ENCODE results near the gene KCNA4.

The KCNA4 gene

DNA sequence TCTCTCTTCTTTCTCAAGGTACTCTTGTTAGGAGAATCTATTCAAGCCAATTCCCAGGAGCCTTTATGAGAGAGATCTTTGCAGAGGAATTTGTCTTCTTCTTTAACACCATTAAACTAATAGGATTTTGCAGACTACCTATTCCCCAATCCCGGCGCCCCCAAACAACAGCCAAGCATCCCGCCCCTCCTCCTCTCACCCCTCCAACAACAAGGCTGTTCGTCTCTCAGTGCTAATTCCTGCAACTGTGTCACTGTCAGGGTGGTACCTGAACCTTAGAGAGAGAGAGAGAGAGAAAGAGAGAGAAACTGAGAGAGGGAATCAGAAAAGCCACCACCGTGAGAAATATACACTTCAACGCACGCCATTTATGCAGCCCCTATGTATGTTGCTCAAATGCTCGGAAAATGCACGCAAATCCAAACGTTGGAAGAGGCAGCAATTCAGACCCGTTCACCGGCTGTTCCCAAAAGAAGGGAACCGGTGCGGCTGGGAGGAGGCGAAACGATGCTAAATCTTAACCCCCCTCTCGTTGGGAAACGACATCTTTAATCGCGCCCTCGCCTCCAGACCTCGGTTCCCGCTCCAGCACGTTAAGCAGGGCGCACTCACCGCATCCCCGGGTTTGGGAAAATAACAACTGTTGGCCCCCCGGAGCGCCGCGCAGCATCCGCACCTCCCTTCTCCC lies 961 bp downstream of the KCNA4 start:
- Histone ChIP-seq H4K5ac (ENCODE audit: low read length) (no peak overlapping the region), H3K79me2 (ENCODE audit: control insufficient read depth, insufficient read depth, low read length) (no peaks in the 10 kb centered on the region), H3K23ac (ENCODE audit: low read length) (no peak overlapping the region), H3K9ac (ENCODE audit: low read length) (no peak overlapping the region), H3K79me1 (ENCODE audit: low read length) (no peaks in the 10 kb centered on the region), H3K4me2 (ENCODE audit: low read length) (no peak overlapping the region), H2AK5ac (ENCODE audit: low read length) (no peak overlapping the region), H3K4me3 (ENCODE audit: low read length) (no peak overlapping the region), H3K27ac (ENCODE audit: low read depth, low read length) (no peak overlapping the region), H3K4ac (ENCODE audit: low read depth, low read length) (no peak overlapping the region), H2BK15ac (replicated peaks; ENCODE audit: low read depth) (no peak overlapping the region), H4K8ac (ENCODE audit: low read depth, low read length) (no peak overlapping the region), H3K27me3 (ENCODE audit: insufficient read depth, low read length, poor library complexity) (peaks cover 52% of the 10 kb centered on the region), H2BK120ac (ENCODE audit: low read depth, low read length) (no peak overlapping the region), H3K4me1 (ENCODE audit: control insufficient read depth, low read depth, low read length) (no peaks in the 10 kb centered on the region), H2BK5ac (ENCODE audit: low read length) (no peak overlapping the region), H3K18ac (ENCODE audit: low read length) (no peak overlapping the region), H3K36me3 (ENCODE audit: control insufficient read depth, insufficient read depth, low read length) (no peaks in the 10 kb centered on the region), H3K56ac (ENCODE audit: low read length) (no peak overlapping the region)
- WGBS (ENCODE audit: extremely low coverage, insufficient coverage, low lambda C conversion rate): no CpG with 5 or more reads among the region's 32 CpGs
- DNase-seq: no peak

DNA sequence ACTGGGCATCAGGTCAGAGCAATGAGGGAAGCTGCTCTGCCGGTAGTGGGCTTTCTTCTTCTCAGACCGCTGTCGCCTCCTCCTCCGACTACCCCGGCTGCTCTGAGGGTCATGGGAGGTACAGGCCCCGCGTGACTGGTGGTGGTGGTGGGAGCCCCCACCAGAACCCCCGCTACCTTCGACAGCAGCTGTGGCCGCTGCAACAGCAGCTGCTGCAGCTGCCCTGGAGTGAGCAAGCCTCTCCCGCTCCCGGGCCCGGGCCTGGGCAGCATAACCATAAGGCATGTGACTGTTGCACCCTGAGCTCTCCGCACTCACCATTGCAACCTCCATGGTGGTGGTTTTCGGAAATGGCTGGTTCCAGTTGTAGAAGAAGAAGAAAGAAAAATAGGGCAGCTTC lies 4.5 kb downstream of the KCNA4 start:
- Histone ChIP-seq H2AK5ac (ENCODE audit: low read length) (no peak overlapping the region), H3K27ac (ENCODE audit: low read depth, low read length) (no peak overlapping the region), H3K23ac (ENCODE audit: low read length) (no peak overlapping the region), H3K4me2 (ENCODE audit: low read length) (no peak overlapping the region), H2BK5ac (ENCODE audit: low read length) (no peak overlapping the region), H3K27me3 (ENCODE audit: insufficient read depth, low read length, poor library complexity) (peaks cover 26% of the 10 kb centered on the region), H2BK15ac (replicated peaks; ENCODE audit: low read depth) (no peak overlapping the region), H3K9ac (ENCODE audit: low read length) (no peak overlapping the region), H3K4me3 (ENCODE audit: low read length) (no peak overlapping the region), H3K79me2 (ENCODE audit: control insufficient read depth, insufficient read depth, low read length) (no peaks in the 10 kb centered on the region), H2BK120ac (ENCODE audit: low read depth, low read length) (no peak overlapping the region), H4K8ac (ENCODE audit: low read depth, low read length) (no peak overlapping the region), H3K36me3 (ENCODE audit: control insufficient read depth, insufficient read depth, low read length) (no peaks in the 10 kb centered on the region), H3K56ac (ENCODE audit: low read length) (no peak overlapping the region), H3K18ac (ENCODE audit: low read length) (no peak overlapping the region), H3K4ac (ENCODE audit: low read depth, low read length) (no peak overlapping the region), H3K4me1 (ENCODE audit: control insufficient read depth, low read depth, low read length) (no peaks in the 10 kb centered on the region), H3K79me1 (ENCODE audit: low read length) (no peaks in the 10 kb centered on the region), H4K5ac (ENCODE audit: low read length) (no peak overlapping the region)
- WGBS (ENCODE audit: extremely low coverage, insufficient coverage, low lambda C conversion rate): no CpG with 5 or more reads among the region's 15 CpGs
- no peak for DNase-seq

- no CpG with 5 or more reads among the region's 3 CpGs for WGBS (ENCODE audit: extremely low coverage, insufficient coverage, low lambda C conversion rate)
Observed at GRCh38 chr11:30009060-30009459, 7.8 kb downstream of the KCNA4 start.

GRCh38 chr11:30006876-30007275 lies 10.0 kb downstream of the KCNA4 start:
- Histone ChIP-seq H3K4me2 (ENCODE audit: low read length) (no peak overlapping the region), H2BK120ac (ENCODE audit: low read depth, low read length) (no peak overlapping the region), H3K56ac (ENCODE audit: low read length) (no peak overlapping the region), H4K5ac (ENCODE audit: low read length) (no peak overlapping the region), H3K9ac (ENCODE audit: low read length) (no peak overlapping the region), H3K4me1 (ENCODE audit: control insufficient read depth, low read depth, low read length) (peaks cover 5% of the 10 kb centered on the region), H3K79me1 (ENCODE audit: low read length) (no peaks in the 10 kb centered on the region), H2BK15ac (replicated peaks; ENCODE audit: low read depth) (no peak overlapping the region), H3K4me3 (ENCODE audit: low read length) (no peak overlapping the region), H2AK5ac (ENCODE audit: low read length) (no peak overlapping the region), H3K4ac (ENCODE audit: low read depth, low read length) (no peak overlapping the region), H3K36me3 (ENCODE audit: control insufficient read depth, insufficient read depth, low read length) (no peaks in the 10 kb centered on the region), H3K23ac (ENCODE audit: low read length) (no peak overlapping the region), H3K27ac (ENCODE audit: low read depth, low read length) (no peak overlapping the region), H3K27me3 (ENCODE audit: insufficient read depth, low read length, poor library complexity) (no peaks in the 10 kb centered on the region), H4K8ac (ENCODE audit: low read depth, low read length) (no peak overlapping the region), H3K79me2 (ENCODE audit: control insufficient read depth, insufficient read depth, low read length) (no peaks in the 10 kb centered on the region), H2BK5ac (ENCODE audit: low read length) (no peak overlapping the region), H3K18ac (ENCODE audit: low read length) (no peak overlapping the region)
- DNase-seq: no peak
- no CpG with 5 or more reads among the region's 4 CpGs for WGBS (ENCODE audit: extremely low coverage, insufficient coverage, low lambda C conversion rate)

More at GRCh38 chr11:30009060-30009459, 7.8 kb downstream of the KCNA4 start:
- no peaks in the 10 kb centered on the region for H3K4me1 ChIP-seq (ENCODE audit: control insufficient read depth, low read depth, low read length)
- H4K8ac ChIP-seq (ENCODE audit: low read depth, low read length): no peak overlapping the region
- no peak overlapping the region for H3K23ac ChIP-seq (ENCODE audit: low read length)
- H3K9ac ChIP-seq (ENCODE audit: low read length): no peak overlapping the region
- H3K79me1 ChIP-seq (ENCODE audit: low read length): no peaks in the 10 kb centered on the region
- no peak overlapping the region for H2BK120ac ChIP-seq (ENCODE audit: low read depth, low read length)
- H2BK15ac ChIP-seq (replicated peaks; ENCODE audit: low read depth): no peak overlapping the region
- H4K5ac ChIP-seq (ENCODE audit: low read length): no peak overlapping the region
- peaks cover 1% of the 10 kb centered on the region for H3K27me3 ChIP-seq (ENCODE audit: insufficient read depth, low read length, poor library complexity)
- H3K4me3 ChIP-seq (ENCODE audit: low read length): no peak overlapping the region
- no peak overlapping the region for H3K56ac ChIP-seq (ENCODE audit: low read length)
- H2AK5ac ChIP-seq (ENCODE audit: low read length): no peak overlapping the region
- H3K18ac ChIP-seq (ENCODE audit: low read length): no peak overlapping the region
- H2BK5ac ChIP-seq (ENCODE audit: low read length): no peak overlapping the region
- no peak overlapping the region for H3K4ac ChIP-seq (ENCODE audit: low read depth, low read length)
- no peaks in the 10 kb centered on the region for H3K36me3 ChIP-seq (ENCODE audit: control insufficient read depth, insufficient read depth, low read length)
- no peak overlapping the region for H3K4me2 ChIP-seq (ENCODE audit: low read length)
- H3K27ac ChIP-seq (ENCODE audit: low read depth, low read length): no peak overlapping the region
- no peaks in the 10 kb centered on the region for H3K79me2 ChIP-seq (ENCODE audit: control insufficient read depth, insufficient read depth, low read length)
- DNase-seq: no peak

DNA sequence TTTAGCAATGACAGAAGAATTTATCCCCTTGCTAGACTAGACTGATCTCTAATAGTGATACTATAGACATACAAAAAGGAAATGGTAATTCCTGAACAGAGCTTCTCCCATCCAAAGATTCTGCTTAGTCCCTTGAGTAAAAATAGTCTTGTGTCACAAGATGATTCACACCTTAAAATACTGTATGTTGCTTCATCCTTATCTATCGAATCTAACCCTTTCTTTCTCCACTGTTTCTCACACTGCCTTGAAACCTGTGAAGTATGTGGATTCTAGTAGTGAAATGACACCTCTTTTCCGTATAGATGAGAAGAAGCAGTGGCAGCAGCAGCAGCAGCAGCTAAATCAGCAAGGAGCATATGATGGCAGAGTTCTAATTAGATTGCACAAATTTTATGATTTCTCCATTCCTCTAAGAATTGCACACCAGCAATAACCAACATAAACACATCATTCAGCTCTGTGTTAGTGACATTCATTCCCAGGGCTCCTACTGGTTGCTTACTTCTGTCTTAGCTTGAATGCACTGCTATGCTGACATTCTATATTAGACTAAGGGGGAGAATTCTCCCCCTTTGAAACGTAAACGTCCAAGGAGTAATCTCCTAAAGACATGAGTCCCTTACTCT lies 14.6 kb downstream of the KCNA4 start:
- H2BK120ac ChIP-seq (ENCODE audit: low read depth, low read length): no peak overlapping the region
- H3K4ac ChIP-seq (ENCODE audit: low read depth, low read length): no peak overlapping the region
- no CpG with 5 or more reads among the region's 4 CpGs for WGBS (ENCODE audit: extremely low coverage, insufficient coverage, low lambda C conversion rate)
- no peak overlapping the region for H4K5ac ChIP-seq (ENCODE audit: low read length)
- no peaks in the 10 kb centered on the region for H3K27me3 ChIP-seq (ENCODE audit: insufficient read depth, low read length, poor library complexity)
- no peak overlapping the region for H2BK5ac ChIP-seq (ENCODE audit: low read length)
- no peaks in the 10 kb centered on the region for H3K79me1 ChIP-seq (ENCODE audit: low read length)
- peak; percentile 59 for DNase-seq
- no peak overlapping the region for H3K18ac ChIP-seq (ENCODE audit: low read length)
- H3K9ac ChIP-seq (ENCODE audit: low read length): no peak overlapping the region
- no peak overlapping the region for H3K4me3 ChIP-seq (ENCODE audit: low read length)
- no peaks in the 10 kb centered on the region for H3K79me2 ChIP-seq (ENCODE audit: control insufficient read depth, insufficient read depth, low read length)
- H3K23ac ChIP-seq (ENCODE audit: low read length): no peak overlapping the region
- H2BK15ac ChIP-seq (replicated peaks; ENCODE audit: low read depth): no peak overlapping the region
- H3K27ac ChIP-seq (ENCODE audit: low read depth, low read length): no peak overlapping the region
- H3K36me3 ChIP-seq (ENCODE audit: control insufficient read depth, insufficient read depth, low read length): no peaks in the 10 kb centered on the region
- no peak overlapping the region for H2AK5ac ChIP-seq (ENCODE audit: low read length)
- no peak overlapping the region for H3K56ac ChIP-seq (ENCODE audit: low read length)
- no peak overlapping the region for H4K8ac ChIP-seq (ENCODE audit: low read depth, low read length)
- H3K4me2 ChIP-seq (ENCODE audit: low read length): no peak overlapping the region
- H3K4me1 ChIP-seq (ENCODE audit: control insufficient read depth, low read depth, low read length): peaks cover 8% of the 10 kb centered on the region
